ACC112 (cell line): ENCODE data around the gene DCT.

Source experiments
- H2AFZ ChIP-seq: fragments of 200-600 bp; sonication (generic); one replicate; pipeline ENCODE4 v1.6.0; 2017; ENCODE audit warnings: antibody characterized with exemption, low read length; ENCODE audit not compliant: unreplicated experiment
- H3K27ac ChIP-seq: fragments of 200-600 bp; sonication (generic); 2 replicates; pipeline ENCODE4 v1.5.1; 2014; ENCODE audit warnings: low read depth, mild to moderate bottlenecking, antibody characterized with exemption, low read length, moderate library complexity
- H3K27me3 ChIP-seq: fragments of 200-600 bp; sonication (generic); 2 replicates; pipeline ENCODE4 v1.6.1; 2014; ENCODE audit warnings: mild to moderate bottlenecking, antibody characterized with exemption, low read length, moderate library complexity, mixed read lengths; ENCODE audit not compliant: insufficient read depth
- H3K36me3 ChIP-seq: fragments of 200-600 bp; sonication (generic); 2 replicates; pipeline ENCODE4 v1.6.1; 2016; ENCODE audit warnings: mild to moderate bottlenecking, antibody characterized with exemption, low read length, moderate library complexity, mixed read lengths; ENCODE audit not compliant: insufficient read depth
- H3K4me1 ChIP-seq: fragments of 200-600 bp; sonication (generic); one replicate; pipeline ENCODE4 v1.6.1; 2016; ENCODE audit warnings: low read length, mixed read lengths; ENCODE audit not compliant: insufficient read depth, unreplicated experiment, control insufficient read depth
- H3K4me3 ChIP-seq: fragments of 200-600 bp; sonication (generic); 2 replicates; pipeline ENCODE4 v1.5.1; 2014; ENCODE audit warnings: mild to moderate bottlenecking, low read depth, low read length
- H3K79me2 ChIP-seq: fragments of 200-600 bp; sonication (generic); one replicate; pipeline ENCODE4 v1.6.0; 2016; ENCODE audit warnings: low read length; ENCODE audit not compliant: control insufficient read depth, unreplicated experiment, insufficient read depth

DCT gene

GRCh38 chr13:94408314-94409036 is 71.0 kb downstream of the DCT start:
- H3K36me3 ChIP-seq: no peaks in the 10 kb centered on the region
- H2AFZ ChIP-seq: no peak overlapping the region
- no peak overlapping the region for H3K4me3 ChIP-seq
- no peaks in the 10 kb centered on the region for H3K27me3 ChIP-seq
- no peaks in the 10 kb centered on the region for H3K79me2 ChIP-seq
- no peak overlapping the region for H3K27ac ChIP-seq
- H3K4me1 ChIP-seq: no peaks in the 10 kb centered on the region

- no peaks in the 10 kb centered on the region for H3K4me1 ChIP-seq
- no peaks in the 10 kb centered on the region for H3K36me3 ChIP-seq
- no peaks in the 10 kb centered on the region for H3K27me3 ChIP-seq
- no peak overlapping the region for H3K27ac ChIP-seq
- no peak overlapping the region for H3K4me3 ChIP-seq
- H2AFZ ChIP-seq: no peak overlapping the region
- no peaks in the 10 kb centered on the region for H3K79me2 ChIP-seq
These were observed 78.6 kb downstream of the DCT start for GRCh38 chr13:94400874-94401273.

DNA sequence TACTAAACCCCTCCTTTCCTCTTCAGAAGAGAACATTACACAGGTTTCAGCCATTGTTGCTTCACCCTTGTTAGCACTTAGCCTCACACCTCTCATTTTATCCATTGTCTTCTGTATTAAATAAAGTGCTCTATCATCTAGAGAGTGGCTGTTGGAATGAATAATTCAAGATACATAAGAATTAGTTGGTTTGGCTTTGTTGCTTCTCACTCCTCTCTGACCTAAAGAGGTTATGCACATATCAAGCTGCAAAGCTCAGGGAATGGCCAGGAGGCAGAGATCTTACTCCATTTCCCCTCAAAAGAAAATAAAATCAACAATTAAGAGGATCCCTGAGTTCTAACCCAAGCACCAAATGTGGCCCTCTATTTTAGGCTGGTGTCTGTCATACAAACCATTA is 79.7 kb downstream of the DCT start:
- no peaks in the 10 kb centered on the region for H3K27me3 ChIP-seq
- H3K36me3 ChIP-seq: no peaks in the 10 kb centered on the region
- H3K27ac ChIP-seq: no peak overlapping the region
- no peaks in the 10 kb centered on the region for H3K4me1 ChIP-seq
- H3K4me3 ChIP-seq: no peak overlapping the region
- no peak overlapping the region for H2AFZ ChIP-seq
- H3K79me2 ChIP-seq: no peaks in the 10 kb centered on the region

- no peaks in the 10 kb centered on the region for H3K4me1 ChIP-seq
- H3K36me3 ChIP-seq: no peaks in the 10 kb centered on the region
- no peak overlapping the region for H2AFZ ChIP-seq
- no peaks in the 10 kb centered on the region for H3K79me2 ChIP-seq
- H3K4me3 ChIP-seq: no peak overlapping the region
- no peaks in the 10 kb centered on the region for H3K27me3 ChIP-seq
- H3K27ac ChIP-seq: no peak overlapping the region
These were observed 83.6 kb downstream of the DCT start for GRCh38 chr13:94395860-94396259.

DNA sequence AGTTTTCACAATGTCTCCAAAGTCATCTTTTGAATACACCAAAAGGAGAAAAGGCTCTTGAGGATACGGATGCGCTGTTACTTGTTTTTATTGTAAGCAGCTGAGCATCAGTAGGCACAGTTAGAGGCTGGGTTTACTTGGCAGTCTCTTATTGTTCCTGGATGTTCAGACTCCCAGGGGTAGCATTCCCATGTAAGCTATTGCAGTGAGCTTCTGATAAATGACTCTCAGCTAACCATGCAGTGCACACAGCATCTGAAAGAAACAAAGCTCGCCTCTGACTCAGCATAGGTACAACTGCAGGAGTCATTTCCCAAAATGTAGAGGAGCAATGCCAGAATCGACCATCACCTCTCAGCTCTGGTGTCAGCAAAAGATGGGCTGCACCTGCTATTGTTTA is 84.8 kb downstream of the DCT start:
- Histone ChIP-seq H3K4me1 (peaks cover 2% of the 10 kb centered on the region), H3K4me3 (no peak overlapping the region), H3K36me3 (no peaks in the 10 kb centered on the region), H3K27me3 (no peaks in the 10 kb centered on the region), H2AFZ (no peak overlapping the region), H3K27ac (no peak overlapping the region), H3K79me2 (no peaks in the 10 kb centered on the region)

DNA sequence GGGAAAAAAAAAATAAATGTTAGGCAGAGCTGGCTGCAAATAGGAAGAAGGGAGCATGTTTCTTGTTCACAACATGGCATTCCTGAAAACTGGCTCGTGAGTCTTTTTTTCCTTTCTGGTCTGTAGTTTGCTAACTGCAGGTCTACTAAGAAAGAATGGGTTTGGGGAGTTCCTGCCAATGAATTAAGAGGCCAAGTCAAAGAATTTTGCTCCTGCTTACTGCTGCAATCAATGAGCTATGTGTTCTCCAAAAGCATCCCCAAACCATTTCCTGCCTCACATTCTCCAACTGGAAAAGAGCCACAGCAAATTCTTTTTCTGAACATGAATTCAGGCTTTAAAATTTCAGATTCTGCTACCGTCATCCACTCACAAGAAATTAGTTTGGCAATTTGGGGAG is 88.6 kb downstream of the DCT start:
- H3K4me3 ChIP-seq: no peak overlapping the region
- no peaks in the 10 kb centered on the region for H3K27me3 ChIP-seq
- H3K4me1 ChIP-seq: peaks cover 3% of the 10 kb centered on the region
- H3K79me2 ChIP-seq: no peaks in the 10 kb centered on the region
- H3K36me3 ChIP-seq: no peaks in the 10 kb centered on the region
- H2AFZ ChIP-seq: no peak overlapping the region
- no peak overlapping the region for H3K27ac ChIP-seq

GRCh38 chr13:94389604-94390351 is 89.7 kb downstream of the DCT start:
- Histone ChIP-seq H2AFZ (no peak overlapping the region), H3K4me3 (no peak overlapping the region), H3K27ac (no peak overlapping the region)

DNA sequence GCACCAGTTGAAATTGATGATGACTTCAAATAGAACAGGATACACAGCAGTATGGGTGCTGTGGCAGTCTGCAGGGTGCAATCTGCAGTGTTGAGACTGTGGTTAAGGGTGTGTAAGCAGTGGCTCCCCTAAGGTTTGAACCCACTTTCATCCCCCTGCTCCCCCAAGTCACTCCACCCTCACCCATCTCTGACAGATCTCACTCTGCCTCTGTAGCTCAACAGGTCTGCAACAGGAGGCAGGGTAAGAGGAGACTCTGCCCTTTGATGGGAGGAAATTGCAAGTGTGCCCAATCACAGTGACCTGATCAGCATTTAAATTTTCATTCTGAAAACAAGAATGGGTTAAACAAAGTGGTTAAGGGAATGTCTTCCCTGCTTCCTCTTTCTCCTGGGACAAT is 92.4 kb downstream of the DCT start:
- no peaks in the 10 kb centered on the region for H3K79me2 ChIP-seq
- H3K4me1 ChIP-seq: peaks cover 3% of the 10 kb centered on the region
- H3K27ac ChIP-seq: no peak overlapping the region
- no peak overlapping the region for H2AFZ ChIP-seq
- no peaks in the 10 kb centered on the region for H3K27me3 ChIP-seq
- no peaks in the 10 kb centered on the region for H3K36me3 ChIP-seq
- H3K4me3 ChIP-seq: no peak overlapping the region

More at GRCh38 chr13:94389604-94390351, 89.7 kb downstream of the DCT start:
- no peaks in the 10 kb centered on the region for H3K79me2 ChIP-seq
- H3K4me1 ChIP-seq: peaks cover 3% of the 10 kb centered on the region
- H3K36me3 ChIP-seq: no peaks in the 10 kb centered on the region
- H3K27me3 ChIP-seq: no peaks in the 10 kb centered on the region
